EL (cell line): ENCODE measurements around the gene RPS27L.

ENCODE experiments used
- DNase-seq: peaks from one replicate; pipeline ENCODE4 v3.0.0-alpha.2; 2016

RPS27L gene

DNA sequence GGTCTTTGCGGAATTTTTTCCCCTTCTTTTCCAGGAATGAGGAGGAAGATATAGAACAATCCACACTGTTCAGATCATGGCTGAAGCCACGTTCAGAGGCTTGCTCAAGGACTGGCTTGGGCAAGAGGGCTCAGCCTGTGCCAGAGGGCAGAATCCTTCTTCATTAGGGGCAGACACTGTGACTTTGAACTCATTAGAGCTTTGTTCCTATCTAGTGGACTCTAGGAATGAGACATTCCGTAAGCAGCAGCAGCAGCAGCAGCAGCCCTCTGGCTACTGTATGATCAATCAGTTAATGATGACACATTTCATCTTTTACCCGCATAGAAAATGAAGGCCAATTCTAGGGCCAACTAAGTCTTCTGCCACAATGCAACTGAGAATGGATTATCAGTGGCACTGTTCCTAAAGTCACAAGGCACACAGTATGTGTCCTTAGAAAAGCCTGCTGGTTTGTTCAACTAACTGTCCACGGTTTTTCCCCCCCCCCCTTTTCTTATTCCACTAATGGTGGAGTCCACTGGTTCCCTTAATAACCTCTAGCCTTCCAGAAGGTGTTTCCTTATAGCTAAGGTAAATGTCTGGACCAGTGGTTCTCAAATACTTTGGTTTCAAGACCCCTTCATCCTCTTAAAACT is 30.4 kb upstream of the RPS27L start:
- DNase-seq: no peak

DNA sequence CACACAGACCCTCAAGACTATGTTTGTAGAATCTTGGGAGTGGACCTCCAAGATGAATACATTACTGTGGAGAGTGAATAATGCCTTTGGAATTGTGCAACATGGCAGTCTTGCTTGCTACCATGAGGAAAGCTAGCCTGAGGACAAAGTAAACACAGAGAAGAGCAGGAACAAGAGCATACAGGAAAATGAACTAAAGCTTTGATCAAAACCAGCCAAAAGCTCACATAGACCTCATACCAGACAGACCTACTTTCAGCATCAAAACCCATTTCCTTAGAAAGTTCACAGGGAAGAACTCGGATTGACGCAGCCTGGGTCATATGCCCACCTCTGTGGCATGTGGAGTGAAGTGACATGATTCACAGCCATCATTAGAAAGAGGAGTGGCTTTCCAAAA is 28.8 kb upstream of the RPS27L start:
- peak; percentile 85 for DNase-seq

DNA sequence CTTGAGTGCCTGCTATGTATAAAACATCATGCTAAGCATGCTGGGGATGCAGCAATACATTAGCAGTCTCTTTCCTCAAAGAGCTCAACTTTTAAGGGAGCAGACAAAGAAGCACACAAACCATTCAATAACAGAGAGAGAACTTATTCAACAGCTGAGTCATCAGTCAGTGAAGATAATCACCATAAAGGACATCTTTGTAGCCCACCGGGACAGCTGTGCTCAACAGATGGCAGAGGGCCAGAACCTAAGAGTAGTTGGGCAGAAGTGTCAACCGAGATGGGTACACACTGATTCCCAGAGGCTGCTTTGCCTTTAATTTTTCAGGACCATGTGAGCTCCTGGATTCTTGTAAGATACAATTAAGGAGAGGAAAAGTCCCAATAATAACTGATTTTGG is 27.9 kb upstream of the RPS27L start:
- DNase-seq: no peak

DNA sequence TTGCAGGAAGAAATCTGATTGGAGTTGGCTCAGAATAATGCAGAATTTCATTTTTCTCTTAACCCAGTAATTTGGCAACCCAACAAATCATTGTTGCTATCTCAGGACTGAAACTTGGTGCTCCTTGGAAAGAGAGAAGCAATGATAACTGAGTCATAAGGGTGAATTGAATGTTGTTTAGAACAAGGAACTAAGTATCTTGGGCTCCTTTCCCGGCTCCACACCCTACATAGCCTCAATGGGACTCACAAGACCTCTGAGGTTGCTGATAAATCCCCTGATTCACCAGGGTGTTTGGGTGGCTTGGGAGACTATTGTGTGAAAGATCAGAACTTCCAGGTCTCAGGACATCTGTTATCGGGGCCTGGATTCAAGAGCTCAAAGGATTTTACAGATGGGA is 24.4 kb upstream of the RPS27L start:
- no peak for DNase-seq

DNA sequence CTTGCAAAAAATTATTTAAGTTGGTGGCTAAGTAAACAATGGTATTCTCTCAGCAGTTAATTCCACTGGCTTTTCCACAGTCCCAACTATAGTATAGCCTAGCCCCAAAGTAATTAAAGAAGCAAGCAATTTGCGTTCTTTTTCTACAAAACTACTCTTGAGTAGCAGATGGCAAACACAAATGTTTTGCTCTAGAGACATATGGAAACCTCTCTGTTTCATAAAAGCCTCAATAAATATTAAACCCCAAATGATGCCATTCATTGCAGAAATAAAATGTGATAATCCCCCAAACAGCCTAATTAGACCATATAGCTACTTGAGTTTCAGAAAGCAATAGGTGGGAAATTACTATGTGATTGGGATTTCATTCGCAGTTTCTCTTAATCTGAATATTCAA is 23.5 kb upstream of the RPS27L start:
- no peak for DNase-seq

DNA sequence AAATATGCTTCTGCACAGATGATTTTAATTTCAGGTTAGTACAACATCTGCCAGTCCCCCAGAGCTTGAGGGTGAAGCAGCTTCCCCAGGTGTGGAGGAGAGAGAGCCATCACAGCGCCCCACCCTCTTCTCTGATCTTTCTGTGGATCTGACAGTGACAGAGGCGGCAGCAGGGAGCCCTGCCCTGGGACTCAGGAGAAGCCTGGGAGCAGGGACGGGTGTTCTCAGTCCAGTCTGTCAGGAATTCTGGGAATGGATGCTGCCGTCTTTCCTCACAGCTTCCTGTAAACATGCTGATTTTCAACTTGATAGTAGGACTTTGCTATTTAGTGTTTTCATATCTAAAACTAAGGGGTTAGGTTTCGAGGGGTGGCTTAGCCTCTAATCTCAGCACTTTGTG is 20.8 kb upstream of the RPS27L start:
- DNase-seq: no peak

DNA sequence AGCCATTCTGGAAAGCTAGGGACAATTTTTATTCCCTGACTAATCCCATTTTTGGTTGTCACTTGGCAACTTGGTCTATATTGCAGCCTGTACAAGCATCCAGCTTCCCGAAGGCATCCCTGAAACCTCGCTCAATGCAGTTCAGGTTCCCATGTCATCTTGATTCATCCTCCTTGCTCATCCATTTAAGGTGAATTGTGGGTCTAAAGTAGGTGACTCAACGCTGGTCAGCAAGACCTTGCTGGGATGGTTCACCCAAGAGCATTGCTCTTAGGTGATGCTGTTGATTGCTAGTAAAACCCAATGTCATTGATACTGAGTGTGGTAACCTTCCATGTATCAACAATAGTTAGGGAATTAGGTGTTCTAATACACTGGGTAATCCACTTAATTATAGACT is 19.0 kb upstream of the RPS27L start:
- DNase-seq: no peak

DNA sequence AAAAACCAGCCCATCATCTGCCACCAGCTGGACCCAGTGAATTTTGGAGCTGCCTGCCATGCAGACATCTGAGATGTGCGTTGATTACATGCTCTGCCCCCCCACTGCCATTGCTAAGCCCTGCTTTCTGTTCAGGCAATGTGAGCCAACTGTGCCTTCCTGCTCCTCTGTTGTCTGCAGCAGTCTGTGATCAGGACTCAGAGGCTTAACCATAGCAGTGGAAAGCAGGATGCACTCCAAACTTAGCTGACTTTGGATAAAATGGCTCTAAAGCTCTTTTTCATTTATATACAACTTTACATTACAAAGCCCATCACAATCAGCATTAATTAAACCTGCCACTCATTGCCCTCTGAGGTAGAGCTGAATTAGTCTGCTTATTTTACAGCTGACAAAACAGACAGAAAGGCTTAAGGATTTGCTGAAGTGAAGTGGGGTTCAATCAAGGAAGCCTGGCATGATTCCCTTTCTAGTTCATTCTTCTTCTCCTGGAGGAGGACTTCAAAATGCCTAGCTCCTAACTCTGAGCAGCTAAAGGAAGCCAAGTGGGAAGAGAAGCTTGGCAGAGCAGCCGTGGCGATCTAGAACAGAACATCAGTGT is 15.7 kb upstream of the RPS27L start:
- DNase-seq: no peak

DNA sequence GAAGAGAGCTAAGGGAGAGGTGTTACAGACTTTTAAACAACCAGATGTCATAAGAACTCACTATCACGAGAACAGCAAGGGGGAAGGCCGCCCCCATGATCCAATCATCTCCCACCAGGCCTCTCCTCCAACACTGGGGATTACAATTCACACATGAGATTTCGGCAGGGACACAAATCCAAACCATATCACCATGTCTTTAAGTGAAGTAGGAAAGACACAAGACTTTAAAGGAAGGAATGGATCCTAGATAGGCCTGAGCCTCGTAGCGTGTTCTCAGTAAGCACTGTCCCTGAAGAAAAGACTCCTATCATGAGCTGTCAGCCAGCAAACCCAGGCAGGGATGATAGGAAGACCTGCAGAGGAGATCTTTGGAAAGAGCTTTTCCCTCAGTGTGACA is 15.1 kb upstream of the RPS27L start:
- DNase-seq: no peak

DNA sequence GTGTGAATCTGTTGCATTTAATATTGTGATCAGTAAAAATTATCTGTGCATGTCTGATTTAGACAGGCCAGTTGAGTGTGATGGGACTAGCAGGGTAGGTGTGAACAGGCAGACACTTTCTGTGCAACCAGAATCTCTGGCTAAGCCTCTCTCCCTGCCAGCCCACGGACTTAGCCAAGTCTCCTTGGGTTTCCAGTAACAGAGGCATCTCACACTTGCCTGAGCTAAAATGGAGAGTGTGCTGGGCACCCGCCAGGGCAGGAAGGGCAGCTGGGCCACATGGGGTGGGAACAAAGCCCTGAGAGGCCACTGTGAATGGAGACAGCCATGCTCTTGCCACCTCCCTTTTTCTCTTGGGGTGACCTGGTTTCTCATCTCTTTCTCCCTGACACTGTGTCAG is 12.5 kb upstream of the RPS27L start:
- no peak for DNase-seq

DNA sequence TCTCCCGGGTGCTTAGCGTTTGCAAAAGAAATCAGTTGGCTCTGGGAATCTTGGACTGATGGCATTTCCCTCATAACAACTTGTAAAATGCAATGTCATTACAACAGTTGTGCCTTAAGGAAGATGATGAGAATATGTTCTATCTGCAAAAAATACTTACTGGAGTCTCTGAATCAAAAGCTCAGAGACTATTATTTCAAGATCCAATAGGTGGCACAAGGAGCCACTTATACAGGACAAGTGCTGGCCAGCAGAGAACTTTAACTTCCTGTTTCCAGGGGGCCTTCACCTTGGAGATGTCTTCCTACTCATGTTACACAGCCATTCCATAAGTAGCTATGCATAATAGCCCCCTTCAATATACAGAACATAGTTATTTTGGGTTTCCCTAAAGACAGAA is 8.9 kb upstream of the RPS27L start:
- DNase-seq: peak; percentile 36

DNA sequence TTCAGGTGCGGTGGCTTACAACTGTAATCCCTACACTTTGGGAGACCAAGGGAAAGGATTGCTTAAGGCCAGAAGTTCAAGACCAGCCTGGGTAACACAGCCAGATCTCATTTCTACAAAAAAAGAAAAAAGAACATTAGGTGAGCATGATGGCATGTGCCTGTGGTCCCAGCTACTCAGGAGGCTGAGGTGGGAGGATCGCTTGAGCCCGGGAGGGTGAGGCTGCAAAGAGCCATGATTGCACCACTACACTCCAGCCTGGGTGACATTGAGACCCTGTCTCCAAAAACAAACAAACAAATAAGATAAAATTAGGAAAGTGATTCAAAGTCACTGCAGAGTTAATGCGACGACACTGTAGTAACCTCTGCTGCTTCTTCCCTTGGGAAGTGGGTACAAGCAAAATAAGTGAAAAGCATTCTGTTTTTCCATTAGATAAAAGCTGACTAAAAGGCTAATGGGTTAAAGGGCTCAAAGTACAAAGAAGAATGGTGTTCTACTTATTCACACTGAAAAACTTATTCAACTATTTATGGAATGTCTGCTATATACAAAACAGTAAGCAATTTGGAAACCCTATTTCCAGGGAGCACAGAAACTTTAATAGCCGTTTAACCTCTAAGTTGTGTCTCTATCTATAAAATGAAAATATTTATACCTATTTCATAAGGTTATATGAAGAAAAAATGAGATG is 8.0 kb upstream of the RPS27L start:
- DNase-seq: no peak

DNA sequence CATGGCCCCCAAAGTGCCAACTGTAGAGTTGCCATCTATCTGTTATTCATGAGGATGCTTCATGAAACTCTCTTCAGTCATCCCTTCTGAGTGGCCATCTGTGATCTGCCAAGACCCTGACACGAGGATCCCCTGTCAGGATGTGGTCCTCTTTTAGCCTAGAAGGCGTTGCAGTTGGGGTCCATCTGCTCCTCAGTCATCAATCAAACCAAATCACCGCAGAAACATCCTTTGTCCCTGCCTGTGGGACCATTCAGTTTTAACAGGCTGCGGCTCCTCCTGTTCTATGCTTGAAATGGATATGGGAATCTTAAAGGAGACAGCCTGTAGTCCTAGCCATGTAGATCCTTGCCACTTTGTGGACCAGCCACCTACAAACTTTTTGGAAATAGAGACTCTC is 5.9 kb upstream of the RPS27L start:
- no peak for DNase-seq

DNA sequence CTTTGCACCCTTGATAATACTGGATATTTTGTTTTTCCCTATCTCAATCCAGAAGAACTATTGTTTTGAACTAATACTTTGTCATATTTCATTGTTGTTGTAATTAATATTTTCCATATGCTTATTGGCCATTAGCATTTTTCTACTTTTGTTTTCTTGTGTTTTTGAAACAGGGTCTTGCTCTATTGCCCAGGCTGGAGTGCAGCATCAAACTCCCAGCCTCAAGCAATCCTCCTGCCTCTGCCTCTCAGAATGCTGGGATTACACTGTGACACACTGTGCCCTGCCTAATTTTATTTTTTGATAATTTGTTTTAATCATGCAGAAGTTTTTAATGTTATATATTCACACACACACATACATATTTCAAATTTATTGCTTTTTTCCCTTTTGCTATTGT is 3.4 kb upstream of the RPS27L start:
- DNase-seq: no peak

DNA sequence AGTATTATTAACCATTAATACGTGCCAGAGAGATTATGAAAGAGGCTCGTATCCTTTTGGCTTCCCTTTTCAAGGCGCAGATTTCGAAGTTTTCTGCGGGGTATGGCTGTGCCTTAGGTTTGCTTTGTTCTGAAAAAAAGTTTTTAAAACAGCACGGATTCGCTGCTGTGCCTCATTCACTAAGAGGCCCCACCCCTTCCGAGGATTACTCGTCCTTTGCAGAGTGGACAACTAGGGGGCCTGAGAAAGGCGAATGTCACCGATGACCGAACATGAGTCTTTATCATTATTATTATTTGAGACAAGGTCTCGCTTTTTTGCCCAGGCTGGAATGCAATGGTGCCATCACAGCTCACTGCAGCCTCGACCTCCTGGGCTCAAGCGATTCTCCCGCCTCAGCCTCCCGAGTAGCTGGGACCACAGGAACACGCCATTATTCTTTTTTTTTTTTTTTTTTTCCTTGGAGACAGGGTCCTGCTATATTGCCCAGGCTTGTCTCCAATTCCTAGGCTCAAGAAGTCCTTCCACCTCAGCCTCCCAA is 684 bp upstream of the RPS27L start:
- peak; percentile 83 for DNase-seq

DNA sequence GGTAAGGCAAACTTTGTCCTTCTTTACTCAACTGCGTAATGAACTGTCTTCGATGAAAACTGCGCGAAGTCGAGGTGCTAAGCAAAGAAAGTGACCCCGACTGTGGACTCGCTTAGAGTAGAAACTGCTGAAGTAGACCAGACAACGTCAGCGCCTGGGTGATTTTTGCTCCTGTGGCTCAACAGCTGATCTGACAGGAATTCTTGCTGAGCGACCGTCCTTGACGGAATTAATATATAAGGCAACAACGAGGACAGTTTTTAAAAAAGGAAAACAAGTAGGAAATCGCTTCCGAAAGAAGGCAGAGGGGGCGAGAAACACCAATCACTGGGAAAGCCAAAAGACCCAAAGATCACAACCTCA is 541 bp downstream of the RPS27L start:
- DNase-seq: peak; percentile 45

DNA sequence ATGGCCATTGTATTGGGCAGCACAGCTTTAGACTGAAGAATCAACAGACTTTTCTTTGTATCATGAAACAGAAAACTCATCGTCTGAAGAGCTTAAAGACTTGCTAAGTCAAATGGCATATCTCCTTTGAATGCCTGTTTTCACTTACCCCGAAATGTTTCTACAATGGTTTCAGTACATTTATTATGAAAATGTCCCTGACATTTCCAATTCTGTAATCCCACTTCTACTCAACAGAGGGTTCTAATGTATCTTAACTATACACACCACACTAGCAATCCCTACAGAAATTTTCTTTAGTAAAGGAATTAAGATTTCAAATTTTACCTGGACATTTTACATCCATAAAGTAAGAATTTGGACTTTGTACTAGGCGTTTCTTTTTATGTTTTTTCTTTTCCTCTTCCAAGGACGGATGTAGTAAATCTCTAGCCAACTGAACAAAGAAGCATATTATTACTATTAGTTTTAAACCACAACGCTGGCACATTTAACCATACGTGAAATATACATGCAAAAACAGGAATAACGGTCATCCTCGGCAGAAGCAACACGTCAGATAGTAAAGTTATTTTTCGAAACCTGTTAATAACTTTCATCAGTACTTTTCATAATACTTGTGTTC is 1.1 kb downstream of the RPS27L start:
- no peak for DNase-seq

DNA sequence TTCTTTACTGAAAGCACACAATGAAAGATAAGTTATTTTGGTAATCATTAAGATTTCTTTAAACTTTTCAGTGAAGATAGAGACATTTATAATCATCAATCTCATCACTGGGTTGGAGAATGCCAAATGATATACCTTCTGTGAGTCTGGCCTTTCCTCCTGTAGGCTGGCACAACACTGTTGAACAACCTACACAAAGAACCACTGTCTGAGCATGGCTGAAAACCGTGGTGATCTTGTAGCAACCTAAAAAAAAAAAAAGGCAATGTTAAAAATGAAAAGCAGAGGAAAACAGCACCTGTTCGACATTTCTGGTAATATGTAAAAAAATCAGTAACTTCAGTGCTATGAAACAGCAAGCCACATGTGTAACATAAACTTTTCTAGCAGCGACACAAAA is 1.8 kb downstream of the RPS27L start:
- DNase-seq: no peak

DNA sequence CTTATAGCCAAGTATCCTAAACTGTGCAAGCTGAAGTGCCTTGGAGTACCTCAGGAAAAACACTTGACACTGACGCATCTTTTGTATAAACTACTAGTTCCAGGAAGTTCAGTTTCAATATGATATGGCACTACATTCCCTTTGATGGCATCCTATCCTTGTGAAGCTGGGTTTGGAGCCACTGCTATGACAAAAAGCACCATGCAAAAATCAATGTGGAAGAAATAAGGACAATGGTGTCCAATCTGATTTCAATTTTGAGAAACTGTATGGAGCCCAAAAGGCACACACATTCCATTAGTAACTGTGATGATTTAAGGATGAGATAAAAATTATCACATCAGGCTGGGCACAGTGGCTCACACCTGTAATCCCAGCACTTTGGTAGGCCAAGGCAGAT is 5.6 kb downstream of the RPS27L start:
- no peak for DNase-seq

DNA sequence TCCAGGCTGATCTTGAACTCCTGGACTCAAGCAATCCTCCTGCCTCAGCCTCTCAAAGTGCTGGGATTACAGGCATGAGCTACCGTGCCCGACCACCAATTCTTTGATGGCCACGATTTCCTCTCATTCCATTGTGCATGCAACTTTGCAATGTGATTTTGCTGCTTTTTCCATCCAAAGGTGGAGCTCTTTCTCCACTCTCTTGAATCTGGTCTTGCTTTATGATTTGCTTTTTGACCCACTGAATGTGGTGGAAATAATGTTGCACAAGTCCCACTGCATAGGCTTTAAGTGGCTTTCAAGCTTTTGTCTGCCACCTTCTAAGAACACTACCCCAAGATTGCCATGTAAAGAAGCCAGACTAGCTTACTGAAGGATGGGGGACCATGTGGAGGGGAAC is 10.6 kb downstream of the RPS27L start:
- no peak for DNase-seq

DNA sequence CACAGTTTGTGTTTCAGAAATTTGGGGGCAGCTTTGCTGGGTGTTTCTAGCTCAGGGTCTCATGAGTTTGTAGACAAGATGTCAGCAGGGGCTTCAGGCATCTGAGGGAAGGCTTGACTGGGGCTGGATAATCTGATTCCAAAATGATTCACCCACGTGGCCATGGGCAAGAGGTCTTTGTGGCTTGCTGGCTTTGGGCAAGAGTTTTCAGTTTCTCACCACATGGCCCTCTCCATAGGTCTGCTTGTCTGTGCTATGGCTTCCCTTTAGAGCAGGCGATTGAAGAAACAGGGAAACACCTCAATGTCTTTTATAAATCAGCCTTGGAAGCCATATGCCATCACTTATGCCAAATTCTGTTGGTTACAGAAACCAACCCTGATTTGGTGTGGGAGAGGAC is 11.9 kb downstream of the RPS27L start:
- DNase-seq: no peak

DNA sequence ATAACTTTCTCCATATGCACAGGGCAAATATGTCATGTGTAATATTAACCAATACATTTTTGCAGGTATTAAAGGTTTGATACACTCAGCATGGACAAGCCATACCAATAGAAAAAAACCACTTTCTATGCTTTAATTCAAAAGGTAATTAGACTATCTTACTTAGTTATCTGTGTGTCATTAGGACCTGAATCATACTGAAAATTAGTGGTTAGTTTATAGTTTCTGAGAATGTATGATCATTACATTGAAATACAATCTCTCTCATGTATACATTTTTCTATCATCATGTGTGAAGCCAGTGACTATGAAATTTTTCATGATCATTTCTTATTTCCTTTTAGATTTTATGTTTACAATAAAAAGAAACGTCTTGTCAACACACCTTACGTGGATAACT is 16.3 kb downstream of the RPS27L start:
- no peak for DNase-seq

DNA sequence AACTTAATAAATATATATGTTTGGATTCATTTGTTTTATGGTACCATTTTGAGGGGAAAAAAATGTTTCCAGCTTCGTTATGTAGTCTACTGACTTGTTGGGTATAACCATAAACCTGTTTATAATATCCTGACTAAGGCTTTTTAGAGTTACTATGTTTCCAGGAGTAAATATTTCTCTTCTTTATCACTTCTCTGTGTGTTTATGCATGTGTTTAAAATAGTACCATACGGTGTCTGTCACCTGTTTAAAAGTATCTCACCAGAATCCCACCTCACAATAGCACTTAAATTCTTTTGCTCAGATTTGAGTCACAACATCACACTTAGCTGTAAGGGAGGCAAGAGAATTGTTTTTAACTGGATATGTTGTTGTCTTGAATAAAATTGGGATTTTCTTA is 20.5 kb downstream of the RPS27L start:
- no peak for DNase-seq

DNA sequence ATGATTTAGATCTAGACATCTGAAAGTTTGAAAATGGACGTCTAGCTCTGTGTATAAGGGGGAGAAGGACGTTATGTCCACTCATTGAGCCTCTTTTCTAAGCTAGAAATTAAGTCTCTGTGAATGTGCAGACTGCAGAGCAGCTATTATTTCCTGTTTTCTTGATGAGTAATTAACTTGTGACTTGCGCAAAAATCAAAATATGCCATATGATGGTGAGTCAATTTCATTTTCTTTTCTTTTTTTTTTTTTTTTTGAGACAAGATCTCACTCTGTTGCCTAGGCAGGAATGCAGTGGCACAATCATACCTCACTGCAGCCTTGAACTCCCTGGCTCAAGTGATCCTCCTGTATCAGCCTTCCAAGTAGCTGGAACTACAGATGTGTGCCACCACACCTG is 21.5 kb downstream of the RPS27L start:
- peak; percentile 88 for DNase-seq
